ENCODE results near the gene MET. TPM values are rescaled to one million over a fixed set of nuclear protein-coding genes. Genes with fewer than 3 reads are reported as not detected.
"Not testable (repeated sequence)": the region's sequence is repeated elsewhere in the genome, so short reads cannot be mapped to it uniquely, and the experiment has no call there.

Gene MET
- polyA plus RNA-seq, 2 of the 4 experiments (the other 2 are of a cell fraction): 72.3 to 165 TPM

GRCh38 chr7:116741625-116742316 is 69.8 kb downstream of the MET start:
- no peak for TF ChIP-seq ATOH8 (CRISPR knock-in tag; IDR thresholded peaks at IDR 0.05; ENCODE audit: low read depth)
- H3K4me2 ChIP-seq: 0 out of 3 replicates have a peak overlapping the region, but pooled peaks have one; percentile 22
- DNase-seq (ENCODE audit: low read depth in 1 of 2, low spot score in 1 of 2) (no peak), ATAC-seq (no peak), FAIRE-seq (no peak)
- peaks cover 30% of the 10 kb centered on the region for H3K4me1 ChIP-seq
- WGBS (ENCODE audit: missing lambda C conversion rate): 79% methylated on average over 7 of the region's 7 CpGs
- no peak overlapping the region for H3K4me3 ChIP-seq
- POLR2A ChIA-PET: no interaction called here
- CTCF ChIA-PET: interaction anchor here (1.7 kb wide), 1 partner anchor 10 kb away, joined by 6 read pairs; no protein-coding TSS in a partner anchor
- H3K27ac ChIP-seq: no peak overlapping the region
- peaks cover 14% of the 10 kb centered on the region; the same call in 2 of the 3 replicates for H3K9me3 ChIP-seq

GRCh38 chr7:116742641-116743040 is 70.6 kb downstream of the MET start:
- FAIRE-seq (no peak), ATAC-seq (no peak), DNase-seq (ENCODE audit: low read depth in 1 of 2, low spot score in 1 of 2) (no peak)
- ChIA-PET CTCF (interaction anchor here (1.1 to 1.7 kb wide), 2 partner anchors 11 to 15 kb away, joined by 3 to 6 read pairs; no protein-coding TSS in a partner anchor), POLR2A (no interaction called here)
- Histone ChIP-seq H3K9me3 (peaks cover 22% of the 10 kb centered on the region), H3K4me1 (peaks cover 21% of the 10 kb centered on the region), H3K27ac (no peak overlapping the region), H3K4me2 (no peak overlapping the region), H3K4me3 (no peak overlapping the region)
- WGBS (ENCODE audit: missing lambda C conversion rate): 89% methylated on average over 6 of the region's 6 CpGs
- TF ChIP-seq, protein P1, sequence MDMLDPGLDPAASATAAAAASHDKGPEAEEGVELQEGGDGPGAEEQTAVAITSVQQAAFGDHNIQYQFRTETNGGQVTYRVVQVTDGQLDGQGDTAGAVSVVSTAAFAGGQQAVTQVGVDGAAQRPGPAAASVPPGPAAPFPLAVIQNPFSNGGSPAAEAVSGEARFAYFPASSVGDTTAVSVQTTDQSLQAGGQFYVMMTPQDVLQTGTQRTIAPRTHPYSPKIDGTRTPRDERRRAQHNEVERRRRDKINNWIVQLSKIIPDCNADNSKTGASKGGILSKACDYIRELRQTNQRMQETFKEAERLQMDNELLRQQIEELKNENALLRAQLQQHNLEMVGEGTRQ (IDR thresholded peaks at IDR 0.05): no peak
- no peak for TF ChIP-seq FOXS1 (CRISPR knock-in tag; IDR thresholded peaks at IDR 0.05)
- TF ChIP-seq JUN (IDR thresholded peaks at IDR 0.05): no peak
- no peak for TF ChIP-seq ZSCAN20 (CRISPR knock-in tag; IDR thresholded peaks at IDR 0.05)
- TF ChIP-seq, protein P2, sequence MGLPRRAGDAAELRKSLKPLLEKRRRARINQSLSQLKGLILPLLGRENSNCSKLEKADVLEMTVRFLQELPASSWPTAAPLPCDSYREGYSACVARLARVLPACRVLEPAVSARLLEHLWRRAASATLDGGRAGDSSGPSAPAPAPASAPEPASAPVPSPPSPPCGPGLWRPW (IDR thresholded peaks at IDR 0.05): no peak
- no peak for TF ChIP-seq HOXB5 (CRISPR knock-in tag; IDR thresholded peaks at IDR 0.05)
- no peak for TF ChIP-seq HDAC2 (IDR thresholded peaks at IDR 0.05)
- no peak for TF ChIP-seq BCL3 (IDR thresholded peaks at IDR 0.05)
- no peak for TF ChIP-seq EHF (CRISPR knock-in tag; IDR thresholded peaks at IDR 0.05)
- TF ChIP-seq PBX3 (IDR thresholded peaks at IDR 0.05): no peak

- H3K4me1 ChIP-seq: peaks cover 10% of the 10 kb centered on the region; the same call in 2 of the 3 replicates
- peaks cover 33% of the 10 kb centered on the region for H3K9me3 ChIP-seq
- ATAC-seq; POLR2A ChIA-PET; H3K4me2 ChIP-seq; H3K4me3 ChIP-seq; DNase-seq (ENCODE audit: low read depth in 1 of 2, low spot score in 1 of 2); H3K27ac ChIP-seq; FAIRE-seq: not testable (repeated sequence)
- 78% methylated on average over 2 of the region's 2 CpGs for whole genome bisulfite sequencing (ENCODE audit: missing lambda C conversion rate)
- CTCF ChIA-PET: interaction anchor here (1.7 kb wide), 1 partner anchor 12 kb away, joined by 6 read pairs; no protein-coding TSS in a partner anchor
Measured at GRCh38 chr7:116743835-116744234, 71.8 kb downstream of the MET start.

DNA sequence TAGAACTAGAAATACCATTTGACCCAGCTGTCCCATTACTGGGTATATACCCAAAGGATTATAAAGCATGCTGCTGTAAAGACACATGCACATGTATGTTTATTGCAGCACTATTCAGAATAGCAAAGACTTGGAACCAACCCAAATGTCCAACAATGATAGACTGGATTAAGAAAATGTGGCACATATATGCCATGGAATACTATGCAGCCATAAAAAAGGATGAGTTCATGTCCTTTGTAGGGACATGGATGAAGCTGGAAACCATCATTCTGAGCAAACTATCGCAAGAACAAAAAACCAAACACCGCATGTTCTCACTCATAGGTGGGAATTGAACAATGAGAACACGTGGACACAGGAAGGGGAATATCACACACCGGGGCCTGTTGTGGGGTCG is 74.4 kb downstream of the MET start:
- FAIRE-seq; H3K4me3 ChIP-seq; DNase-seq (ENCODE audit: low read depth in 1 of 2, low spot score in 1 of 2); H3K27ac ChIP-seq; POLR2A ChIA-PET; H3K4me2 ChIP-seq; H3K4me1 ChIP-seq; ATAC-seq: not testable (repeated sequence)
- 94% methylated on average over 3 of the region's 5 CpGs for WGBS (ENCODE audit: missing lambda C conversion rate)
- peaks cover 40% of the 10 kb centered on the region for H3K9me3 ChIP-seq
- CTCF ChIA-PET: interaction anchor here (1.0 kb wide), 1 partner anchor 46 kb away, joined by 3 read pairs; no protein-coding TSS in a partner anchor

GRCh38 chr7:116751070-116751469 is 79.1 kb downstream of the MET start:
- POLR2A ChIA-PET; H3K4me2 ChIP-seq; H3K27ac ChIP-seq; FAIRE-seq; ATAC-seq; CTCF ChIA-PET; H3K4me3 ChIP-seq; DNase-seq (ENCODE audit: low read depth in 1 of 2, low spot score in 1 of 2); H3K4me1 ChIP-seq: not testable (repeated sequence)
- 95% methylated on average over 4 of the region's 4 CpGs for WGBS (ENCODE audit: missing lambda C conversion rate)
- H3K9me3 ChIP-seq: peaks cover 31% of the 10 kb centered on the region

Measured in A549 (cell line).